IMR-90 (cell line): Measurements from ENCODE around the gene PLEKHG1. TPM values are rescaled to one million over a fixed set of nuclear protein-coding genes. Genes with fewer than 3 reads are reported as not detected.

Source experiments
- ATAC-seq: fragments of 200-7000 bp; cut with Tn5 transposase; 2 replicates; pipeline ENCODE4 v1.9.1; 2020; ENCODE audit warnings: low read depth, mild to moderate bottlenecking, moderate library complexity
- BruUV-seq: library from RNA; stranded (reverse); fragments of 400-500 nt; replicated peaks from 2 replicates; lab custom pipeline; 2021; lab: Mats Ljungman, UMichigan
- CTCF ChIA-PET: fragments of 300-600 bp; formaldehyde crosslinking; extraction: SDS; loops from one replicate; lab custom pipeline; 2021; ENCODE audit warnings: antibody characterized with exemption; lab: Yijun Ruan, JAX
- POLR2A ChIA-PET: fragments of 300-600 bp; sonication (Branson Sonifier 250); formaldehyde crosslinking; loops from one replicate; lab custom pipeline; 2022; ENCODE audit warnings: antibody characterized with exemption; ENCODE audit not compliant: unreplicated experiment; lab: Charles Lee
- DNase-seq: peaks from one replicate; pipeline ENCODE4 v3.0.0; 2013
- H2AFZ ChIP-seq: replicated peaks from 2 replicates; pipeline ENCODE3; 2013; ENCODE audit warnings: low read length, mild to moderate bottlenecking; ENCODE audit not compliant: poor library complexity
- H2AK5ac ChIP-seq: 2 replicates; pipeline ENCODE4 v1.6.1; 2013; ENCODE audit warnings: low read depth, low read length, inconsistent platforms
- H2AK9ac ChIP-seq: replicated peaks from 2 replicates; pipeline ENCODE3; 2013; ENCODE audit warnings: mild to moderate bottlenecking, low read depth, low read length, moderate library complexity; ENCODE audit not compliant: poor library complexity
- H2BK120ac ChIP-seq: 2 replicates; pipeline ENCODE4 v1.6.1; 2013; ENCODE audit warnings: low read depth, low read length, inconsistent platforms
- H2BK15ac ChIP-seq: 3 replicates; pipeline ENCODE4 v1.6.1; 2013; ENCODE audit warnings: low read depth, low read length, inconsistent platforms
- H2BK20ac ChIP-seq: 2 replicates; pipeline ENCODE4 v1.6.1; 2013; ENCODE audit warnings: low read depth, mild to moderate bottlenecking, inconsistent platforms, low read length, moderate library complexity
- H2BK5ac ChIP-seq: 2 replicates; pipeline ENCODE4 v1.6.1; 2013; ENCODE audit warnings: mild to moderate bottlenecking, low read depth, low read length, inconsistent platforms; ENCODE audit not compliant: poor library complexity, severe bottlenecking
- H3K14ac ChIP-seq: replicated peaks from 2 replicates; pipeline ENCODE4 v1.6.1; 2013; ENCODE audit warnings: low read depth, low read length, inconsistent platforms
- H3K18ac ChIP-seq: 2 replicates; pipeline ENCODE4 v1.6.1; 2013; ENCODE audit warnings: low read depth, low read length, control low read depth
- H3K23ac ChIP-seq: 2 replicates; pipeline ENCODE4 v1.6.1; 2013; ENCODE audit warnings: low read depth, low read length, inconsistent platforms
- H3K27ac ChIP-seq: 2 replicates; pipeline ENCODE4 v1.5.1; 2013; ENCODE audit warnings: mild to moderate bottlenecking, control low read depth, low read length; ENCODE audit not compliant: insufficient read depth
- H3K27me3 ChIP-seq: 2 replicates; pipeline ENCODE4 v1.6.1; 2013; ENCODE audit warnings: low read length; ENCODE audit not compliant: control insufficient read depth, insufficient read depth
- H3K36me3 ChIP-seq: 2 replicates; pipeline ENCODE4 v1.6.1; 2013; ENCODE audit warnings: low read length, mixed read lengths; ENCODE audit not compliant: control insufficient read depth, insufficient read depth
- H3K4ac ChIP-seq: 2 replicates; pipeline ENCODE4 v1.6.1; 2013; ENCODE audit warnings: low read depth, low read length, inconsistent platforms
- H3K4me1 ChIP-seq: 2 replicates; pipeline ENCODE4 v1.6.1; 2013; ENCODE audit warnings: low read length, mixed read lengths; ENCODE audit not compliant: control insufficient read depth, insufficient read depth
- H3K4me2 ChIP-seq: 2 replicates; pipeline ENCODE4 v1.6.1; 2013; ENCODE audit warnings: low read depth, mild to moderate bottlenecking, control low read depth, low read length, moderate library complexity
- H3K4me3 ChIP-seq: 2 replicates; pipeline ENCODE4 v1.5.1; 2013; ENCODE audit warnings: low read depth, mild to moderate bottlenecking, control low read depth, low read length, moderate library complexity; ENCODE audit not compliant: insufficient read depth
- H3K56ac ChIP-seq: 2 replicates; pipeline ENCODE4 v1.6.1; 2013; ENCODE audit warnings: low read length, inconsistent platforms; ENCODE audit not compliant: insufficient read depth; ENCODE audit errors: extremely low read depth
- H3K79me1 ChIP-seq, 2 experiments: 2 replicates each; pipeline ENCODE4 v1.6.1; 2013; ENCODE audit warnings: low read length in 2 of 2, inconsistent platforms in 1 of 2, low read depth in 1 of 2
- H3K9ac ChIP-seq: 2 replicates; pipeline ENCODE4 v1.6.1; 2013; ENCODE audit warnings: low read depth, low read length, control low read depth
- H3K9me1 ChIP-seq: 2 replicates; pipeline ENCODE4 v1.6.1; 2013; ENCODE audit warnings: low read length, inconsistent platforms; ENCODE audit not compliant: insufficient read depth
- H3K9me3 ChIP-seq: 2 replicates; pipeline ENCODE4 v1.6.1; 2013; ENCODE audit warnings: low read length; ENCODE audit not compliant: control insufficient read depth, insufficient read depth
- H4K20me1 ChIP-seq: 2 replicates; pipeline ENCODE4 v1.6.1; 2013; ENCODE audit warnings: low read length, inconsistent platforms; ENCODE audit not compliant: insufficient read depth
- H4K5ac ChIP-seq: 2 replicates; pipeline ENCODE4 v1.6.1; 2013; ENCODE audit warnings: mild to moderate bottlenecking, low read depth, low read length, control low read depth
- H4K8ac ChIP-seq, 2 experiments: 2 replicates each; pipeline ENCODE4 v1.6.1; 2013; ENCODE audit warnings: low read depth in 2 of 2, low read length in 2 of 2, control low read depth in 1 of 2, inconsistent platforms in 1 of 2
- H4K91ac ChIP-seq: 2 replicates; pipeline ENCODE4 v1.6.1; 2013; ENCODE audit warnings: low read depth, low read length, inconsistent platforms; ENCODE audit not compliant: insufficient read depth
- BHLHE40 ChIP-seq: fragments of 150-350 bp; IDR thresholded peaks from 2 replicates; pipeline ENCODE4 v1.6.1; 2016; ENCODE audit warnings: mild to moderate bottlenecking, low read depth, low read length
- CEBPB ChIP-seq: IDR thresholded peaks from 2 replicates; pipeline ENCODE4 v1.6.1; 2012; ENCODE audit warnings: low read depth, low read length, improper control_type of control experiment
- CHD1 ChIP-seq: IDR thresholded peaks from 2 replicates; pipeline ENCODE4 v1.6.1; 2012; ENCODE audit warnings: low read depth, low read length, improper control_type of control experiment
- CTCF ChIP-seq: conservative IDR thresholded peaks from 2 replicates; pipeline ENCODE4 v1.5.1; 2012; ENCODE audit warnings: mild to moderate bottlenecking, low read depth, low read length, improper control_type of control experiment
- FOS ChIP-seq: fragments of 150-350 bp; IDR thresholded peaks from 2 replicates; pipeline ENCODE4 v1.6.1; 2016; ENCODE audit warnings: low read depth, low read length
- MAFK ChIP-seq: IDR thresholded peaks from 2 replicates; pipeline ENCODE4 v1.6.1; 2012; ENCODE audit warnings: low read depth, low read length, improper control_type of control experiment
- MAZ ChIP-seq: IDR thresholded peaks from 2 replicates; pipeline ENCODE4 v1.6.1; 2012; ENCODE audit warnings: low read depth, mild to moderate bottlenecking, low read length, improper control_type of control experiment, moderate library complexity, borderline replicate concordance
- MXI1 ChIP-seq: IDR thresholded peaks from 2 replicates; pipeline ENCODE4 v1.6.1; 2012; ENCODE audit warnings: low read depth, mild to moderate bottlenecking, low read length, moderate library complexity, borderline replicate concordance
- NFE2L2 ChIP-seq: fragments of 150-350 bp; IDR thresholded peaks from 2 replicates; pipeline ENCODE4 v1.6.1; 2016; ENCODE audit warnings: low read depth, mild to moderate bottlenecking, low read length
- POLR2A ChIP-seq: IDR thresholded peaks from 2 replicates; pipeline ENCODE4 v1.6.1; 2012; ENCODE audit warnings: mild to moderate bottlenecking, low read depth, low read length
- RAD21 ChIP-seq: IDR thresholded peaks from 2 replicates; pipeline ENCODE4 v1.6.1; 2012; ENCODE audit warnings: low read length, improper control_type of control experiment
- RCOR1 ChIP-seq: IDR thresholded peaks from 2 replicates; pipeline ENCODE4 v1.6.1; 2012; ENCODE audit warnings: mild to moderate bottlenecking, low read length, improper control_type of control experiment; ENCODE audit not compliant: insufficient replicate concordance
- RFX5 ChIP-seq: IDR thresholded peaks from 2 replicates; pipeline ENCODE4 v1.8.0; 2012; ENCODE audit warnings: low read depth, mild to moderate bottlenecking, low read length, moderate library complexity
- SMC3 ChIP-seq: fragments of 150-350 bp; IDR thresholded peaks from 2 replicates; pipeline ENCODE4 v1.6.1; 2016; ENCODE audit warnings: low read depth, mild to moderate bottlenecking, antibody characterized with exemption, low read length, moderate library complexity
- USF2 ChIP-seq: fragments of 150-350 bp; IDR thresholded peaks from 2 replicates; pipeline ENCODE4 v1.6.1; 2017; ENCODE audit warnings: mild to moderate bottlenecking, antibody characterized with exemption, low read length, low read depth
- WGBS, 2 experiments: methylation state at CpG; one replicate each; pipeline versions ENCODE4 v1.1.5 to v1.1.7; 2013; ENCODE audit warnings: missing lambda C conversion rate in 2 of 2; ENCODE audit not compliant: insufficient read length in 1 of 2; ENCODE audit errors: extremely low coverage in 2 of 2; 5-methylcytosine and 5-hydroxymethylcytosine counted together
- dilution Hi-C: fragments of 300-500 bp; cut with HindIII; formaldehyde crosslinking; loops from one replicate; pipeline ENCODE4 v1.14.3; 2018; ENCODE audit warnings: low sequenced_read_pairs; ENCODE audit not compliant: unreplicated experiment
- in situ Hi-C: fragments of 300-500 bp; cut with MboI; formaldehyde crosslinking; loops from 3 replicates; pipeline ENCODE4 v1.14.3; 2019; ENCODE audit warnings: low sequenced_read_pairs, inconsistent platforms, mixed read lengths
- intact Hi-C: fragments of 100-400 bp; cut with micrococcal nuclease; formaldehyde crosslinking; loops from 2 replicates; pipeline ENCODE4 v1.10.0; 2022
- polyA plus RNA-seq, 3 experiments: library from polyadenylated mRNA; depleted of rRNA; stranded (reverse); fragments of >200 nt; gene quantifications; 2 replicates each; pipeline ENCODE4 v1.2.3, GENCODE V29; 2012; ENCODE audit warnings: low replicate concordance in 1 of 3
- total RNA-seq: library from RNA; depleted of rRNA; stranded (reverse); fragments of >200 nt; gene quantifications from 2 replicates; pipeline ENCODE4 v1.2.3, GENCODE V29; 2012

PLEKHG1 gene
- total and polyA plus RNA-seq, 2 of the 4 experiments (the other 2 are of a cell fraction), result 0.09 to 0.36 TPM

- H3K4me2 ChIP-seq, result no peak overlapping the region
- H3K18ac ChIP-seq, result no peak overlapping the region
- no peak overlapping the region for H3K23ac ChIP-seq
- H4K20me1 ChIP-seq, result no peaks in the 10 kb centered on the region
- no peak overlapping the region for H2BK20ac ChIP-seq
- H3K27ac ChIP-seq, result no peak overlapping the region
- no peak overlapping the region for H3K14ac ChIP-seq
- H3K4me1 ChIP-seq, result no peaks in the 10 kb centered on the region; the same call in 1 of the 2 replicates
- no peak overlapping the region for H4K8ac ChIP-seq
- H3K79me1 ChIP-seq, result no peaks in the 10 kb centered on the region
- dilution Hi-C loops (no loop called here), intact Hi-C loops (no loop called here), in situ Hi-C loops (no loop called here)
- no peak overlapping the region for H3K4me3 ChIP-seq
- no peak overlapping the region for H3K9ac ChIP-seq
- WGBS, 2 experiments, result 95% methylated on average over 4 of the region's 18 CpGs; no CpG with 5 or more reads in 1 of the 2 experiments
- H3K56ac ChIP-seq, result no peak overlapping the region
- no peaks in the 10 kb centered on the region for H3K9me1 ChIP-seq
- no peak overlapping the region for H4K91ac ChIP-seq
- TF ChIP-seq MAZ (no peak), POLR2A (no peak), RAD21 (no peak), MXI1 (no peak), BHLHE40 (no peak), CEBPB (no peak), CTCF (no peak), RFX5 (no peak), FOS (no peak), MAFK (no peak), SMC3 (no peak), NFE2L2 (no peak), USF2 (no peak), CHD1 (no peak), RCOR1 (no peak)
- no peak for ATAC-seq
- no peak overlapping the region for H4K5ac ChIP-seq
- H3K36me3 ChIP-seq, result no peaks in the 10 kb centered on the region
- no peak overlapping the region for H2BK15ac ChIP-seq
- DNase-seq, result no peak
- BruUV-seq, result no TSS peak
- H2AFZ ChIP-seq, result no peak overlapping the region
- no peaks in the 10 kb centered on the region for H3K27me3 ChIP-seq
- no peak overlapping the region for H3K4ac ChIP-seq
- no peak overlapping the region for H2AK5ac ChIP-seq
- H2AK9ac ChIP-seq, result no peak overlapping the region
- H3K9me3 ChIP-seq, result no peaks in the 10 kb centered on the region
- no peak overlapping the region for H2BK5ac ChIP-seq
- H2BK120ac ChIP-seq, result no peak overlapping the region
- ChIA-PET POLR2A (no interaction called here), CTCF (interaction anchor here (0.6 kb wide), 1 partner anchor 13 kb away, joined by 3 read pairs; no protein-coding TSS in a partner anchor)
These were observed 23.5 kb downstream of the PLEKHG1 start for GRCh38 chr6:150622941-150623874.
